AG09319 (cell line): ENCODE data around the gene RPS6KA2.
A peak's percentile ranks its signal among the peaks of the same experiment; 100 is the strongest.

ENCODE experiments used
- DNase-seq: peaks from one replicate; pipeline ENCODE4 v3.0.0-alpha.2; 2010; ENCODE audit warnings: low read depth; ENCODE audit errors: extremely low read depth
- TF ChIP-seq, protein P1 (sequence below): IDR thresholded peaks from 2 replicates; pipeline ENCODE4 v1.5.1; 2011; ENCODE audit warnings: low read depth, mild to moderate bottlenecking, inconsistent platforms, low read length, moderate library complexity

Gene RPS6KA2

DNA sequence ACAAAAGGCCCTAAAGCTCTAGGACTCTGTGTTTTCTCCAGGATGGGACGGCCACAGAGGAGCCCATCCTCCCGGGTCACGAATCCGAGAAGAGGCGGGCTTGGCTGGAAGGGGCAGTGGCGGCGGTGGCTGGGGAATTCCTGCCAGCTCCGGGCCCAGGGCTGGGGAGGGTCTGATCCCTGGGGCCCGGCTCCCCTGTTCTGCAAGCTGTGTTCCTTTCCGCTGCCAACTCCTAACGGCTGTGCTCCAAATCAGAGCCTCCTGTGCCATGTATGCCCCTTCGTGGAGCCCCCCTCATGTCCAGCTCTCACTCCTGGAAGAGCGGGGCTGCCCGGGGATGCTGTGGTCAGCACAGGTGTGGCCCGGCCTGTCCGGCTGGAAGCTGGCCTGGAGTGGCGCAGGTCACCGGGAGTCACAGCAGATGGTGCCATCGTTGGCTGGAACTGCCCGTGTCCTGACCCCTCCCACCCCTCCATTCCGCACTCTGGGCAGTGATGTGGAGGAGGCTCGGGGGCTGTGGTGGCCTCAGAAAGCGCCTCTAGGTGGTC, 156.1 kb downstream of the RPS6KA2 start:
- TF ChIP-seq, protein P1, sequence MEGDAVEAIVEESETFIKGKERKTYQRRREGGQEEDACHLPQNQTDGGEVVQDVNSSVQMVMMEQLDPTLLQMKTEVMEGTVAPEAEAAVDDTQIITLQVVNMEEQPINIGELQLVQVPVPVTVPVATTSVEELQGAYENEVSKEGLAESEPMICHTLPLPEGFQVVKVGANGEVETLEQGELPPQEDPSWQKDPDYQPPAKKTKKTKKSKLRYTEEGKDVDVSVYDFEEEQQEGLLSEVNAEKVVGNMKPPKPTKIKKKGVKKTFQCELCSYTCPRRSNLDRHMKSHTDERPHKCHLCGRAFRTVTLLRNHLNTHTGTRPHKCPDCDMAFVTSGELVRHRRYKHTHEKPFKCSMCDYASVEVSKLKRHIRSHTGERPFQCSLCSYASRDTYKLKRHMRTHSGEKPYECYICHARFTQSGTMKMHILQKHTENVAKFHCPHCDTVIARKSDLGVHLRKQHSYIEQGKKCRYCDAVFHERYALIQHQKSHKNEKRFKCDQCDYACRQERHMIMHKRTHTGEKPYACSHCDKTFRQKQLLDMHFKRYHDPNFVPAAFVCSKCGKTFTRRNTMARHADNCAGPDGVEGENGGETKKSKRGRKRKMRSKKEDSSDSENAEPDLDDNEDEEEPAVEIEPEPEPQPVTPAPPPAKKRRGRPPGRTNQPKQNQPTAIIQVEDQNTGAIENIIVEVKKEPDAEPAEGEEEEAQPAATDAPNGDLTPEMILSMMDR = no peak

DNA sequence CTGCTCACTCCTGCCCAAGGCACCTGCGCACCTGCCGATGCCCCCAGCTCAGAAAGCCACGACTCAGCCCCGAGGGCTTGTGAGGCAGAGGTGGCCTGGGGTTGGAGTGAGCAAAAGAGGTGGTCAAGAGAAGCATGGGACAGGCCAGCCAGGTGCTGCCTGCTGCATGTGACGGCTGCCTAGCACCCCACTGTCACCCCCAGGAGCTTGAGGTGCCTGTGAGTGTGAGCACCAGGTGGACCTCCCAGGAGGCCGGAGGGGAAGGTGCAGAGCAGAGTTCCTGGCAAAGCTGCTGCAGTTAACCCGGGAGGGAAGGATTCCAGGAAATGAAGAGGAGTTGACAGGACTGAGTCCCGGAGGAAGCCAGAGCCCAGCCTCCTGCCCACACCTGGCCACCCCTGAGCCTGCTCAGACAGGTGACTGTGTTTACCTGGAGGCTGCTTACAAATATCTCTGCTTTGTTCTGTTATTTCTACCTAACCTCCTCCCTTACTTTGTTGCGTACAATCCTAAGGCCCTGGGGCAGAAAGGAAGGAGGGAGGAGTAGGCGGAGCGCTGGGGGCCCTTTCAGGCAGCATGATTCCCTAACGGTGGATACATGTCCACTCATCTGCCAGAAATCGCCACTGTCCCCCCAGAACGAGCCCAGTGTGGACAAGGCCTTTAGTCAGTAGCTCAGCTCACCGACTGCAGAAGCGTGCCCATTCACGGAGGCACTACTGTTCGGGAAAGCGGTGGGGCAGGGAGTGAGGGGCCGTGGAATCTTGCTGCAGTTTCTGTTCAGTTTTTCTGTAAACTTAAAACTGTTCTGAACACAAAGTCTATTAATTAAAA, 156.8 kb downstream of the RPS6KA2 start:
- DNase-seq = no peak
- TF ChIP-seq, protein P1 = no peak

More for the DNA sequence above, 156.1 kb downstream of the RPS6KA2 start:
- DNase-seq = no peak

DNA sequence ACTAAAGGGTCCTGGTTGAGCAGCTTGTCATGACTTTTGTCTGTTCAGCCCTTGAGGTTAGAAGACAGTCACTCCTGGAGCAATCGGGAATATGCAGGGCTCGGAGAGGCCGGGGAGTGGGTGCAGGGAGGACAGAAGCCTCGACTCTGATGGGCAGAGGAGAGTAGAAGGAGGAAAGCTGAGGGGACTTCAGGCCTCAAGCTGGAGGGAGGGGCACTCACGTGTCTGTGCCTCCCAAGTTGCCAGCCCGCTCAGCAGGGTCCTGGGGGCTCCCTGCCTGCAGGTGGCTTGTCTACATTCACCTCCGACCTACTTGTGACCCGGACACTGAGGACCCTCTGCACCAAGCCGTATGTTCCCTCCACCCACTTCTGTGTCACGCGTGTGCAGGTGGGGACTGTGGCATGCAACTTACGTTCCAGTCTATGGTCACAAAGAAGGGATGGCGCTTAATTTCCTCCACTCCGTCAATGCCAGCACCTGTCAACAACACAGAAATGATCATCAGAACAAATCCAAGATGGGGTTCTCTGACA, 157.6 kb downstream of the RPS6KA2 start:
- DNase-seq = no peak
- TF ChIP-seq, protein P1 = no peak

DNA sequence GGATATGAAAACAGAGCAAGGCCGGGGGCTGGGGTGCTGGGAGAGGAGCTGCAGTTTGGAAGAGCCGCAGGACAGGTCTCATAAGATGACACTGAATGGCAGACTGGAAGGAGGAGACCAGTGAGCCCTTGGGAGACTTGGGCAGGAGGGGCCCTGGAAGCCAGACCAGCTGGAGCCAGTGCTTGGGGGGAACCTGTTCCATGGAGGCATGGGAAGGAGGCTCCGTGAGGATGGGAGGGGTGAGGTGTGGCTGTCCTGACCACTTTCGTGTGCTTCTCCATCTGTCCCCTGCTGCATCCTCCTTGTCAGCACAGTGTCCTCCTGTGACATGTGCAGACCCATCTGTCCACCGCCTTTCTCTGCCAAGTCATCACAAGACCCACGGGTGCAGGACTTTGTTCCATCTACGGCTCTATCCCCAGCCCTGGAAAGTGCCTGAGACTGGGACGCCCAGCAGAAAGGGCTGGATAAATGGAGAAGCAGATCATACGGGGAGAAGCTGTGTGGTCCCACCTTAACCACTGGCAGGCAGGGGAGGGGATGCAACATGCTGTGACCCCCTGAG, 159.5 kb downstream of the RPS6KA2 start:
- TF ChIP-seq, protein P1 = no peak

DNA sequence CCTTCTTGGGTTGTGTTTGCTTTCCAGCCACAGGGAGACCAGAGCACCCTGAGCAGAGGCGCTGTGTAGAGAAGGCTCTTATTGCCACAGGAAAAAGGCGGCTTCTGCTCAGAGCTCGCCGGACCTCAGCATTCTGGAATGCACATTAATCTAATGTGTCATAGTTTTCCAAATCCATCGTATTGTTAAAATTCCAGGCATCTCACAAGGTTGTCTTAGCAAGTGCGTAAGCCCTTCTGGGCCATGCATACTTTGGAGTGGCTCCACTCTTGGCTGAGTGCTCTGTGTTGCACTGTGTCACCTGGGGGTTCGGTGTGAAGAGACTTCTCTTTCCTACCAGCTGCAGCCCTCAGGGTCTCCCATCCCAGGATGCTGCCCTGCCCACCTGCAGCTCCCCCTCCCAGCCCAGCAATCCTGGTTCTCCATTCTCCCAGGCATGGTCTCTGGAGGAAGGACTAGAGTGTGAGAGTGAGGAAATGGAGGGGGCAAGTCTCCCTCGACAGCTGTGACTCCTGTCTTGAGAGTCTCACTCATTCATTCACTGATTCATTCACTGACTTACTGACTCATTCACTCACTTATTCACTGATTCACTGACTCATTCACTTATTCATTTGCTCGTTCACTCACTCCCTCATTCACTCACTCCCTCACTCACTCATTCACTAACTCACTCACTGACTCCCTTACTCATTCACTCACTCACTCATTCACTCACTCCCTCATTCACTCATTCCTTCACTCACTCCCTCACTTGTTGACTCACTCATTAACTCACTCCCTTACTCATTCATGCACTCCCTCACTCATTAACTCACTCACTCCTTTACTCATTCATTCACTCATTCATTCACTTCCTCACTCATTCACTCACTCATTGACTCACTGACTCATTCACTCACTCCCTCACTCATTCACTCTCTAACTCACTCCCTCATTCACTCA, 160.6 kb downstream of the RPS6KA2 start:
- DNase-seq = peak; percentile 18
- TF ChIP-seq, protein P1 = no peak

More for the DNA sequence above, 159.5 kb downstream of the RPS6KA2 start:
- no peak for DNase-seq

DNA sequence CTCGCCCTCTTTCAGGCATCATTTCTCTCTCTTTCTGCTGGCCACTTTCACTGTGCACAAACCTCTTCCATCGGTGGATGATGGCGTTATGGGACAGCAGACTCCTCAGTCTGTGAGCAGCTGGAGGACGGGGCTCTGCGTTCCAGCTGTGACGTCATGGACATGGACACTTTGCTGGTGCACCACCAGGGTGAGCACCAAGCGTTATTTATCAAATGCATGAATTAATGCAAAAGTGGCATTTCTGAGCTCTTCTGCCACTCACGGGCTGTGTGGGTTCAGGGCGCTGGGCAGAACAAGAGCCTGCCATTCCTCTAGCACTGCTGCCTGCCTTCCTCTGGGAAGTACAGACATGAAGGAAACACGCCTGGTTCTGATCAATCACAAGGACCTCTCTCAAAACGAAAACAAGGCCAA, 161.4 kb downstream of the RPS6KA2 start:
- TF ChIP-seq, protein P1 = peak; percentile 20
- no peak for DNase-seq
